Osteoblast (primary cell): ENCODE measurements around the gene TMEM108. TPM values are rescaled to one million over a fixed set of nuclear protein-coding genes. Genes with fewer than 3 reads are reported as not detected.

ENCODE experiments used
- DNase-seq: peaks from one replicate; pipeline ENCODE4 v3.0.0; 2011; ENCODE audit warnings: low spot score, mixed read lengths; ENCODE audit not compliant: insufficient read length; ENCODE audit errors: missing footprints
- H2AFZ ChIP-seq: 2 replicates; pipeline ENCODE4 v1.6.0; 2011; ENCODE audit warnings: mild to moderate bottlenecking, low read length
- H3K27ac ChIP-seq: 2 replicates; pipeline ENCODE4 v1.5.1; 2011; ENCODE audit warnings: mild to moderate bottlenecking, low read depth, low read length, moderate library complexity
- H3K27me3 ChIP-seq: 2 replicates; pipeline ENCODE4 v1.6.0; 2012; ENCODE audit warnings: mild to moderate bottlenecking, control low read depth, inconsistent platforms, low read length, moderate library complexity; ENCODE audit not compliant: insufficient read depth
- H3K36me3 ChIP-seq: 2 replicates; pipeline ENCODE4 v1.5.1; 2011; ENCODE audit warnings: mild to moderate bottlenecking, low read length, control low read depth, moderate library complexity; ENCODE audit not compliant: insufficient read depth
- H3K4me1 ChIP-seq: 2 replicates; pipeline ENCODE4 v1.5.1; 2011; ENCODE audit warnings: mild to moderate bottlenecking, low read length, control low read depth, moderate library complexity; ENCODE audit not compliant: insufficient read depth
- H3K4me2 ChIP-seq: 2 replicates; pipeline ENCODE4 v1.6.0; 2011; ENCODE audit warnings: mild to moderate bottlenecking, low read length; ENCODE audit not compliant: insufficient read depth
- H3K4me3 ChIP-seq: fragments of 200-600 bp; sonication (generic); 3 replicates; pipeline ENCODE4 v1.5.1; 2012; ENCODE audit warnings: mild to moderate bottlenecking, low read length, inconsistent platforms; ENCODE audit not compliant: insufficient read depth
- H3K79me2 ChIP-seq: 2 replicates; pipeline ENCODE4 v1.6.0; 2012; ENCODE audit warnings: mild to moderate bottlenecking, low read length, control low read depth, inconsistent platforms; ENCODE audit not compliant: insufficient read depth
- H3K9me3 ChIP-seq: 2 replicates; pipeline ENCODE4 v1.5.1; 2011; ENCODE audit warnings: low read depth, low read length, control low read depth
- H4K20me1 ChIP-seq: 2 replicates; pipeline ENCODE4 v1.6.0; 2012; ENCODE audit warnings: mild to moderate bottlenecking, low read length, control low read depth; ENCODE audit not compliant: insufficient read depth
- CTCF ChIP-seq: IDR thresholded peaks from 2 replicates; pipeline ENCODE4 v1.5.1; 2011; ENCODE audit warnings: mild to moderate bottlenecking, low read depth, low read length, moderate library complexity; ENCODE audit errors: extremely low read depth
- total RNA-seq: library from RNA; depleted of rRNA; stranded (reverse); fragments of >200 nt; gene quantifications from 2 replicates; pipeline ENCODE4 v1.2.3, GENCODE V29; 2012

Gene TMEM108
- total RNA-seq, 1 donor = 0.36 TPM

- no peaks in the 10 kb centered on the region for H3K4me1 ChIP-seq
- TF ChIP-seq CTCF = no peak
- no peak overlapping the region for H2AFZ ChIP-seq
- H3K9me3 ChIP-seq = no peaks in the 10 kb centered on the region
- H3K4me2 ChIP-seq = no peak overlapping the region
- DNase-seq = no peak
- H3K27me3 ChIP-seq = no peaks in the 10 kb centered on the region
- H3K4me3 ChIP-seq = no peak overlapping the region
- no peak overlapping the region for H3K27ac ChIP-seq
- no peaks in the 10 kb centered on the region for H3K79me2 ChIP-seq
- no peaks in the 10 kb centered on the region for H3K36me3 ChIP-seq
- H4K20me1 ChIP-seq = no peaks in the 10 kb centered on the region
Observed at GRCh38 chr3:133081016-133081415, 42.8 kb downstream of the TMEM108 start.

- Histone ChIP-seq H2AFZ (no peak overlapping the region), H3K27ac (no peak overlapping the region), H3K4me1 (no peaks in the 10 kb centered on the region), H4K20me1 (no peaks in the 10 kb centered on the region), H3K27me3 (no peaks in the 10 kb centered on the region), H3K4me2 (no peak overlapping the region), H3K9me3 (no peaks in the 10 kb centered on the region), H3K4me3 (no peak overlapping the region), H3K36me3 (no peaks in the 10 kb centered on the region), H3K79me2 (no peaks in the 10 kb centered on the region)
- no peak for TF ChIP-seq CTCF
- DNase-seq = no peak
Observed at GRCh38 chr3:133083395-133083794, 45.2 kb downstream of the TMEM108 start.

GRCh38 chr3:133089906-133090485 lies 51.8 kb downstream of the TMEM108 start:
- H3K79me2 ChIP-seq = no peaks in the 10 kb centered on the region
- no peak overlapping the region for H3K4me3 ChIP-seq
- H3K36me3 ChIP-seq = no peaks in the 10 kb centered on the region
- DNase-seq = no peak
- no peaks in the 10 kb centered on the region for H4K20me1 ChIP-seq
- no peak overlapping the region for H3K4me2 ChIP-seq
- H3K4me1 ChIP-seq = no peaks in the 10 kb centered on the region
- no peak overlapping the region for H3K27ac ChIP-seq
- H2AFZ ChIP-seq = no peak overlapping the region
- no peaks in the 10 kb centered on the region for H3K27me3 ChIP-seq
- H3K9me3 ChIP-seq = no peaks in the 10 kb centered on the region
- TF ChIP-seq CTCF = no peak

- Histone ChIP-seq H3K4me3 (no peak overlapping the region), H3K79me2 (no peaks in the 10 kb centered on the region), H4K20me1 (no peaks in the 10 kb centered on the region), H3K36me3 (no peaks in the 10 kb centered on the region), H3K9me3 (no peaks in the 10 kb centered on the region), H3K4me1 (no peaks in the 10 kb centered on the region), H3K27ac (no peak overlapping the region), H3K4me2 (no peak overlapping the region), H3K27me3 (no peaks in the 10 kb centered on the region), H2AFZ (no peak overlapping the region)
- no peak for DNase-seq
- TF ChIP-seq CTCF = no peak
Observed at GRCh38 chr3:133092681-133093080, 54.5 kb downstream of the TMEM108 start.
